H9 (cell line): ENCODE data around the gene RIBC1. TPM values are rescaled to one million over a fixed set of nuclear protein-coding genes. Genes with fewer than 3 reads are reported as not detected.

Experiments
- DNase-seq: peaks from one replicate; pipeline ENCODE4 v3.0.0-alpha.2; 2017
- H2AFZ ChIP-seq: one replicate; pipeline ENCODE4 v1.6.1; 2013; ENCODE audit warnings: mild to moderate bottlenecking, low read length, control low read depth, moderate library complexity
- H2AK5ac ChIP-seq: 2 replicates; pipeline ENCODE4 v1.6.1; 2013; ENCODE audit warnings: low read length, control low read depth, mixed read lengths; ENCODE audit not compliant: insufficient read length
- H2BK120ac ChIP-seq: one replicate; pipeline ENCODE4 v1.6.1; 2013; ENCODE audit warnings: low read depth, mild to moderate bottlenecking, low read length, control low read depth, inconsistent platforms; ENCODE audit not compliant: poor library complexity, severe bottlenecking
- H2BK12ac ChIP-seq: 2 replicates; pipeline ENCODE4 v1.6.1; 2013; ENCODE audit warnings: low read length, control low read depth, mixed read lengths, low read depth; ENCODE audit not compliant: insufficient read length
- H2BK15ac ChIP-seq: 2 replicates; pipeline ENCODE4 v1.6.1; 2013; ENCODE audit warnings: low read depth, low read length, control low read depth
- H2BK20ac ChIP-seq: one replicate; pipeline ENCODE4 v1.6.1; 2013; ENCODE audit warnings: low read depth, mild to moderate bottlenecking, low read length, control low read depth, inconsistent platforms; ENCODE audit not compliant: poor library complexity, severe bottlenecking
- H2BK5ac ChIP-seq: 2 replicates; pipeline ENCODE4 v1.6.1; 2013; ENCODE audit warnings: low read length, control low read depth, mixed read lengths; ENCODE audit not compliant: insufficient read length
- H3K14ac ChIP-seq: 2 replicates; pipeline ENCODE4 v1.6.1; 2013; ENCODE audit warnings: low read length, control low read depth; ENCODE audit not compliant: insufficient read depth
- H3K18ac ChIP-seq: 2 replicates; pipeline ENCODE4 v1.6.1; 2013; ENCODE audit warnings: low read depth, mild to moderate bottlenecking, mixed read lengths, low read length, control low read depth; ENCODE audit not compliant: insufficient read length
- H3K23ac ChIP-seq: 2 replicates; pipeline ENCODE4 v1.6.1; 2013; ENCODE audit warnings: low read length, control low read depth, mixed read lengths, low read depth; ENCODE audit not compliant: insufficient read length
- H3K23me2 ChIP-seq: 2 replicates; pipeline ENCODE4 v1.6.1; 2013; ENCODE audit warnings: low read depth, mild to moderate bottlenecking, mixed read lengths, low read length, control low read depth; ENCODE audit not compliant: insufficient read length, poor library complexity, severe bottlenecking
- H3K27ac ChIP-seq: 2 replicates; pipeline ENCODE4 v1.5.1; 2013; ENCODE audit warnings: low read length, control low read depth, mixed read lengths, low read depth; ENCODE audit not compliant: insufficient read length
- H3K27me3 ChIP-seq: 2 replicates; pipeline ENCODE4 v1.6.1; 2013; ENCODE audit warnings: low read length, control low read depth, inconsistent platforms; ENCODE audit not compliant: insufficient read depth
- H3K4ac ChIP-seq: 2 replicates; pipeline ENCODE4 v1.6.1; 2013; ENCODE audit warnings: low read depth, mild to moderate bottlenecking, control low read depth, inconsistent platforms, low read length, moderate library complexity
- H3K4me1 ChIP-seq: 2 replicates; pipeline ENCODE4 v1.6.1; 2013; ENCODE audit warnings: low read length, control low read depth, inconsistent platforms; ENCODE audit not compliant: insufficient read depth
- H3K4me2 ChIP-seq: 2 replicates; pipeline ENCODE4 v1.6.1; 2013; ENCODE audit warnings: low read length, control low read depth, mixed read lengths; ENCODE audit not compliant: insufficient read length, insufficient read depth
- H3K56ac ChIP-seq: 2 replicates; pipeline ENCODE4 v1.6.1; 2013; ENCODE audit warnings: low read depth, mild to moderate bottlenecking, mixed read lengths, low read length, control low read depth; ENCODE audit not compliant: insufficient read length
- H3K79me1 ChIP-seq: 2 replicates; pipeline ENCODE4 v1.6.1; 2013; ENCODE audit warnings: low read depth, mild to moderate bottlenecking, moderate library complexity, low read length, control low read depth, inconsistent platforms; ENCODE audit not compliant: insufficient read depth, poor library complexity, severe bottlenecking
- H3K79me2 ChIP-seq: 2 replicates; pipeline ENCODE4 v1.6.1; 2013; ENCODE audit warnings: low read length, control low read depth, inconsistent platforms; ENCODE audit not compliant: insufficient read depth
- H3K9ac ChIP-seq: 2 replicates; pipeline ENCODE4 v1.6.1; 2013; ENCODE audit warnings: low read length, control low read depth, mixed read lengths; ENCODE audit not compliant: insufficient read length; ENCODE audit errors: extremely low read depth
- H3K9me3 ChIP-seq: one replicate; pipeline ENCODE4 v1.6.1; 2013; ENCODE audit warnings: low read depth, low read length, inconsistent platforms; ENCODE audit not compliant: control insufficient read depth
- H3T11ph ChIP-seq: one replicate; pipeline ENCODE4 v1.6.1; 2013; ENCODE audit warnings: mild to moderate bottlenecking, low read length, control low read depth, inconsistent platforms
- H4K20me1 ChIP-seq: one replicate; pipeline ENCODE4 v1.6.1; 2013; ENCODE audit not compliant: control insufficient read depth, insufficient read length, insufficient read depth
- H4K5ac ChIP-seq: 2 replicates; pipeline ENCODE4 v1.6.1; 2013; ENCODE audit warnings: low read depth, mild to moderate bottlenecking, mixed read lengths, low read length, control low read depth; ENCODE audit not compliant: insufficient read length
- H4K8ac ChIP-seq: replicated peaks from 2 replicates; pipeline ENCODE4 v1.6.1; 2013; ENCODE audit warnings: low read length, control low read depth, mixed read lengths, low read depth; ENCODE audit not compliant: insufficient read length
- H4K91ac ChIP-seq: 2 replicates; pipeline ENCODE4 v1.6.1; 2013; ENCODE audit warnings: low read depth, mild to moderate bottlenecking, moderate library complexity, mixed read lengths, low read length, control low read depth; ENCODE audit not compliant: insufficient read length
- H3K27ac Mint-ChIP-seq, 3 experiments: 2 replicates in 2 of 3; 3 replicates in 1 of 3; pipeline ENCODE4 v1.8.0; 2020 to 2021; ENCODE audit warnings: mixed read lengths in 3 of 3, mild to moderate bottlenecking in 1 of 3, moderate library complexity in 1 of 3
- H3K27me3 Mint-ChIP-seq: 2 replicates; pipeline ENCODE4 v1.8.0; 2021; ENCODE audit warnings: low read depth, mild to moderate bottlenecking, moderate library complexity, mixed read lengths
- H3K36me3 Mint-ChIP-seq, 3 experiments: 2 replicates in 2 of 3; 3 replicates in 1 of 3; pipeline ENCODE4 v1.8.0; 2020 to 2021; ENCODE audit warnings: low read depth in 3 of 3, mixed read lengths in 3 of 3; ENCODE audit not compliant: insufficient read depth in 1 of 3
- H3K4me1 Mint-ChIP-seq, 2 experiments: 2 replicates each; pipeline ENCODE4 v1.8.0; 2020; ENCODE audit warnings: mixed read lengths in 2 of 2
- H3K4me3 Mint-ChIP-seq, 2 experiments: 2 replicates in 1 of 2; 3 replicates in 1 of 2; pipeline ENCODE4 v1.8.0; 2020 to 2021; ENCODE audit warnings: mild to moderate bottlenecking in 2 of 2, mixed read lengths in 2 of 2, moderate library complexity in 1 of 2
- H3K9me3 Mint-ChIP-seq, 2 experiments: 2 replicates in 1 of 2; 3 replicates in 1 of 2; pipeline ENCODE4 v1.8.0; 2020; ENCODE audit warnings: mild to moderate bottlenecking in 2 of 2, mixed read lengths in 2 of 2, moderate library complexity in 1 of 2
- WGBS: extraction: QIAGEN DNeasy Blood & Tissue Kit; methylation state at CpG from one replicate; pipeline ENCODE4 v1.1.7; 2013; ENCODE audit warnings: missing lambda C conversion rate, low lambda C conversion rate, mixed read lengths; ENCODE audit not compliant: insufficient read length; ENCODE audit errors: extremely low coverage; 5-methylcytosine and 5-hydroxymethylcytosine counted together
- total RNA-seq: library from RNA; stranded (reverse); gene quantifications from 2 replicates; pipeline ENCODE4 v1.2.1, GENCODE V29; 2021
- TF ChIP-seq, protein P1 (sequence below): fragments of 200-600 bp; sonication (generic); conservative IDR thresholded peaks from 3 replicates; pipeline ENCODE4 v1.8.0; 2021; ENCODE audit warnings: antibody characterized with exemption, mild to moderate bottlenecking

Gene RIBC1
- total RNA-seq, 1 experiment from 2014 or later = 1.2 TPM

DNA sequence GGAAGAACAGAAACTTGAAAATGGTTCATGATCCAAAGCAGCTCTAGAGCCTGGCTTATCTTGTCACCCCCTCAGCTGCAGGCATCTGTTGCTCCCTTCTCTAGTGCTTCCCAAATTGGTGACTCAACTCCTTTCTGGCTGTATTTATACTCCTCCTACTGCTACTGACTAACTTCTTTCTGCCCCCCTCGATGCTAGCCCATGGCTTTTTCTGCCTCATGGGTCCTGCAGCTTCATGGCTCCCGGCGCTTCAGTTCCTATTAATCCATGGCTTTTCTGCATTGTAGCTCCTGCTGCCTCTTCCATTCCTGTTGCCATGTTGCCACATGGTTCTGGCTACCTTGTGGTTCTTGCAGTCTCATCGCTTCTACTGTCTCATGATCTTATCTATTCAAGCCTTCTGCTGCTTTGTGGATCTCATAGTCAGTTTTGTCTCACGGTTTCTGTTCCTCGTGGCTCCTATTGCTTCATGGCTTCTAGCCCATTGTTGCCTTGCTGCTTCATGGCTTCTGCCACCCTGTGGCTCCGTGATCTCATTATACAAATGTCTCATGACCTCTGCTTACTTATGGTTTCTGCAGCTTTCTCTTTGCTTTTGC, 48.4 kb upstream of the RIBC1 start:
- H3K9ac ChIP-seq = no peak overlapping the region
- no peak overlapping the region for H3K27ac ChIP-seq
- no peak overlapping the region for H2BK12ac ChIP-seq
- Mint-ChIP-seq H3K9me3 (peaks cover 56 to 61% of the 10 kb centered on the region in 2 experiments), H3K4me3 (no peak overlapping the region), H3K36me3 (peaks cover 4 to 29% (median 22%) of the 10 kb centered on the region in 3 experiments; a peak in 6 of 7 replicates), H3K27ac (no peak overlapping the region), H3K4me1 (no peaks in the 10 kb centered on the region), H3K27me3 (no peaks in the 10 kb centered on the region)
- H3K4me2 ChIP-seq = no peak overlapping the region
- H4K5ac ChIP-seq = no peak overlapping the region
- no peak overlapping the region for H3K14ac ChIP-seq
- no peak overlapping the region for H3T11ph ChIP-seq
- no peak overlapping the region for H3K4ac ChIP-seq
- TF ChIP-seq, protein P1, sequence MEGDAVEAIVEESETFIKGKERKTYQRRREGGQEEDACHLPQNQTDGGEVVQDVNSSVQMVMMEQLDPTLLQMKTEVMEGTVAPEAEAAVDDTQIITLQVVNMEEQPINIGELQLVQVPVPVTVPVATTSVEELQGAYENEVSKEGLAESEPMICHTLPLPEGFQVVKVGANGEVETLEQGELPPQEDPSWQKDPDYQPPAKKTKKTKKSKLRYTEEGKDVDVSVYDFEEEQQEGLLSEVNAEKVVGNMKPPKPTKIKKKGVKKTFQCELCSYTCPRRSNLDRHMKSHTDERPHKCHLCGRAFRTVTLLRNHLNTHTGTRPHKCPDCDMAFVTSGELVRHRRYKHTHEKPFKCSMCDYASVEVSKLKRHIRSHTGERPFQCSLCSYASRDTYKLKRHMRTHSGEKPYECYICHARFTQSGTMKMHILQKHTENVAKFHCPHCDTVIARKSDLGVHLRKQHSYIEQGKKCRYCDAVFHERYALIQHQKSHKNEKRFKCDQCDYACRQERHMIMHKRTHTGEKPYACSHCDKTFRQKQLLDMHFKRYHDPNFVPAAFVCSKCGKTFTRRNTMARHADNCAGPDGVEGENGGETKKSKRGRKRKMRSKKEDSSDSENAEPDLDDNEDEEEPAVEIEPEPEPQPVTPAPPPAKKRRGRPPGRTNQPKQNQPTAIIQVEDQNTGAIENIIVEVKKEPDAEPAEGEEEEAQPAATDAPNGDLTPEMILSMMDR = no peak
- H3K27me3 ChIP-seq = no peaks in the 10 kb centered on the region
- no peaks in the 10 kb centered on the region for H3K4me1 ChIP-seq
- no peak overlapping the region for H4K8ac ChIP-seq
- H3K23me2 ChIP-seq = no peaks in the 10 kb centered on the region
- H2BK5ac ChIP-seq = no peak overlapping the region
- H3K23ac ChIP-seq = no peak overlapping the region
- H2BK15ac ChIP-seq = no peak overlapping the region
- H2BK20ac ChIP-seq = no peak overlapping the region
- no peaks in the 10 kb centered on the region for H3K79me2 ChIP-seq
- H2AK5ac ChIP-seq = no peak overlapping the region
- no peak overlapping the region for H2BK120ac ChIP-seq
- no peak overlapping the region for H3K56ac ChIP-seq
- H4K20me1 ChIP-seq = no peaks in the 10 kb centered on the region
- no peak for DNase-seq
- peaks cover 41% of the 10 kb centered on the region for H3K9me3 ChIP-seq
- WGBS = no CpG with 5 or more reads among the region's 7 CpGs
- no peaks in the 10 kb centered on the region for H3K79me1 ChIP-seq
- no peak overlapping the region for H2AFZ ChIP-seq
- no peak overlapping the region for H3K18ac ChIP-seq
- H4K91ac ChIP-seq = no peak overlapping the region
